HG03139 (cell line): Measurements from ENCODE around the gene ISG20.

Experiments
- ATAC-seq: cut with Tn5 transposase; IDR thresholded peaks from one replicate; pipeline ENCODE4 v1.9.1; 2021; ENCODE audit not compliant: unreplicated experiment

ISG20 gene

GRCh38 chr15:88653200-88654064 lies 14.6 kb downstream of the ISG20 start:
- no peak for ATAC-seq

GRCh38 chr15:88654430-88655102 lies 15.8 kb downstream of the ISG20 start:
- no peak for ATAC-seq

- ATAC-seq: no peak
These were observed 16.3 kb downstream of the ISG20 start for GRCh38 chr15:88655103-88655553.

GRCh38 chr15:88655800-88656488 lies 17.1 kb downstream of the ISG20 start:
- no peak for ATAC-seq

GRCh38 chr15:88656760-88657221 lies 18.0 kb downstream of the ISG20 start:
- ATAC-seq: peak; percentile 90

GRCh38 chr15:88657326-88658069 lies 18.7 kb downstream of the ISG20 start:
- no peak for ATAC-seq

GRCh38 chr15:88658070-88658965 lies 19.5 kb downstream of the ISG20 start:
- ATAC-seq: no peak

GRCh38 chr15:88658972-88659931 lies 20.4 kb downstream of the ISG20 start:
- ATAC-seq: no peak

- no peak for ATAC-seq
These were observed 22.4 kb downstream of the ISG20 start for GRCh38 chr15:88661041-88661700.

- ATAC-seq: no peak
These were observed 23.1 kb downstream of the ISG20 start for GRCh38 chr15:88661761-88662556.

GRCh38 chr15:88663141-88663621 lies 24.4 kb downstream of the ISG20 start:
- no peak for ATAC-seq

- no peak for ATAC-seq
These were observed 25.4 kb downstream of the ISG20 start for GRCh38 chr15:88664151-88664778.

GRCh38 chr15:88674661-88675060 lies 35.8 kb downstream of the ISG20 start:
- no peak for ATAC-seq

GRCh38 chr15:88678755-88679154 lies 39.9 kb downstream of the ISG20 start:
- no peak for ATAC-seq

- no peak for ATAC-seq
These were observed 41.6 kb downstream of the ISG20 start for GRCh38 chr15:88680241-88681001.

- no peak for ATAC-seq
These were observed 42.9 kb downstream of the ISG20 start for GRCh38 chr15:88681610-88682221.
